HepG2 (cell line): ENCODE results near the gene PFAS. TPM values are rescaled to one million over a fixed set of nuclear protein-coding genes. Genes with fewer than 3 reads are reported as not detected.

Source experiments
- GFI1 ChIP-seq: sonication (generic); formaldehyde crosslinking; IDR thresholded peaks from 2 replicates; pipeline ENCODE4 v1.5.0; 2020; ENCODE audit warnings: missing genetic modification reagents, mild to moderate bottlenecking, borderline replicate concordance
- HIVEP1 ChIP-seq: sonication (generic); formaldehyde crosslinking; IDR thresholded peaks from 2 replicates; pipeline ENCODE4 v1.4.0; 2020; ENCODE audit warnings: mild to moderate bottlenecking, missing genetic modification reagents
- HNRNPLL ChIP-seq: fragments of 200-400 bp; formaldehyde crosslinking; IDR thresholded peaks from 2 replicates; pipeline ENCODE4 v1.6.1; 2017; ENCODE audit warnings: mild to moderate bottlenecking, low read depth, low read length; ENCODE audit not compliant: poor library complexity, severe bottlenecking
- MXI1 ChIP-seq: IDR thresholded peaks from 3 replicates; pipeline ENCODE4 v1.6.1; 2012; ENCODE audit warnings: low read depth, low read length, inconsistent platforms, borderline replicate concordance
- NFATC3 ChIP-seq: sonication (generic); formaldehyde crosslinking; IDR thresholded peaks from 2 replicates; pipeline ENCODE4 v1.5.1; 2020; ENCODE audit warnings: mild to moderate bottlenecking, missing genetic modification reagents
- POLR2A ChIP-seq, 2 experiments: IDR thresholded peaks; 2 replicates each; pipeline ENCODE4 v1.6.1; 2011; ENCODE audit warnings: low read depth in 2 of 2, low read length in 2 of 2, mild to moderate bottlenecking in 1 of 2, moderate library complexity in 1 of 2; ENCODE audit not compliant: insufficient read depth in 1 of 2
- PTBP1 ChIP-seq: fragments of 200-400 bp; formaldehyde crosslinking; IDR thresholded peaks from 2 replicates; pipeline ENCODE4 v1.6.1; 2018; ENCODE audit warnings: low read length, low read depth; ENCODE audit not compliant: poor library complexity, severe bottlenecking
- TEAD3 ChIP-seq: optimal IDR thresholded peaks from 2 replicates; pipeline ENCODE3; 2016; ENCODE audit warnings: borderline replicate concordance
- TEF ChIP-seq: sonication (generic); formaldehyde crosslinking; IDR thresholded peaks from 2 replicates; pipeline ENCODE4 v1.5.0; 2020; ENCODE audit warnings: missing genetic modification reagents
- TERF1 ChIP-seq: sonication (generic); formaldehyde crosslinking; IDR thresholded peaks from 2 replicates; pipeline ENCODE4 v1.8.0; 2022; ENCODE audit warnings: mild to moderate bottlenecking, missing genetic modification reagents, moderate library complexity
- THAP11 ChIP-seq: IDR thresholded peaks from 2 replicates; pipeline ENCODE4 v1.6.1; 2016; ENCODE audit warnings: missing biosample characterization, missing genetic modification reagents
- TMF1 ChIP-seq: sonication (generic); formaldehyde crosslinking; IDR thresholded peaks from 2 replicates; pipeline ENCODE4 v1.8.1; 2022; ENCODE audit warnings: low read depth, missing genetic modification reagents
- TOPORS ChIP-seq: sonication (generic); formaldehyde crosslinking; IDR thresholded peaks from 2 replicates; pipeline ENCODE4 v1.8.0; 2023; ENCODE audit warnings: mild to moderate bottlenecking, missing genetic modification reagents
- YEATS4 ChIP-seq: sonication (generic); formaldehyde crosslinking; IDR thresholded peaks from 2 replicates; pipeline ENCODE4 v1.4.0; 2020; ENCODE audit warnings: missing genetic modification reagents, borderline replicate concordance
- ZNF274 ChIP-seq: sonication (generic); formaldehyde crosslinking; IDR thresholded peaks from 2 replicates; pipeline ENCODE4 v1.5.1; 2020; ENCODE audit warnings: mild to moderate bottlenecking, missing genetic modification reagents
- ZNF383 ChIP-seq: sonication (generic); formaldehyde crosslinking; IDR thresholded peaks from 2 replicates; pipeline ENCODE4 v1.4.0; 2020; ENCODE audit warnings: missing genetic modification reagents, mild to moderate bottlenecking, borderline replicate concordance
- ZNF431 ChIP-seq: sonication (generic); formaldehyde crosslinking; IDR thresholded peaks from 2 replicates; pipeline ENCODE4 v1.9.0; 2022; ENCODE audit warnings: missing genetic modification reagents, low read depth, mild to moderate bottlenecking, borderline replicate concordance
- ZNF547 ChIP-seq: sonication (generic); formaldehyde crosslinking; IDR thresholded peaks from 2 replicates; pipeline ENCODE4 v1.5.1; 2020; ENCODE audit warnings: mild to moderate bottlenecking, missing genetic modification reagents
- ZNF556 ChIP-seq: sonication (generic); formaldehyde crosslinking; IDR thresholded peaks from 2 replicates; pipeline ENCODE4 v1.4.0; 2020; ENCODE audit warnings: mild to moderate bottlenecking, missing genetic modification reagents, borderline replicate concordance
- ZNF761 ChIP-seq: sonication (generic); formaldehyde crosslinking; conservative IDR thresholded peaks from 2 replicates; pipeline ENCODE4 v1.4.0; 2020; ENCODE audit warnings: mild to moderate bottlenecking, missing genetic modification reagents
- polyA plus RNA-seq, 8 experiments: library from polyadenylated mRNA; depleted of rRNA in 3 of 8; stranded (reverse) in 7 of 8; unstranded in 1 of 8; fragments of >200 nt; fragmentation: Illumina TruSeq in 4 of 8; extraction: Trizol in 4 of 8; gene quantifications; 2 replicates each; pipeline versions ENCODE4 v1.2.1 to v1.2.3, GENCODE V29; 2011 to 2016; ENCODE audit warnings: low read depth in 4 of 8, missing spikeins in 1 of 8, mixed read lengths in 1 of 8; ENCODE audit not compliant: insufficient read depth in 1 of 8
- total RNA-seq, 5 experiments: library from RNA; depleted of rRNA; stranded (reverse); fragments of >200 nt; fragmentation: Illumina TruSeq; extraction: Trizol; gene quantifications; 2 replicates each; pipeline ENCODE4 v1.2.3, GENCODE V29; 2016; ENCODE audit warnings: low read depth in 1 of 5
- TF ChIP-seq, protein P1 (sequence below): sonication (generic); formaldehyde crosslinking; IDR thresholded peaks from 2 replicates; pipeline ENCODE4 v1.9.0; 2021; ENCODE audit warnings: missing genetic modification reagents, mild to moderate bottlenecking, borderline replicate concordance
- TF ChIP-seq, protein P2 (sequence below): sonication (generic); formaldehyde crosslinking; IDR thresholded peaks from 2 replicates; pipeline ENCODE4 v1.5.0; 2020; ENCODE audit warnings: mild to moderate bottlenecking, missing genetic modification reagents, borderline replicate concordance

PFAS gene
- total and polyA plus RNA-seq, 2 of the 13 experiments (the other 11 are each of a cell fraction or from before 2014, with no cell fraction given) = 49.4 to 58.2 TPM

DNA sequence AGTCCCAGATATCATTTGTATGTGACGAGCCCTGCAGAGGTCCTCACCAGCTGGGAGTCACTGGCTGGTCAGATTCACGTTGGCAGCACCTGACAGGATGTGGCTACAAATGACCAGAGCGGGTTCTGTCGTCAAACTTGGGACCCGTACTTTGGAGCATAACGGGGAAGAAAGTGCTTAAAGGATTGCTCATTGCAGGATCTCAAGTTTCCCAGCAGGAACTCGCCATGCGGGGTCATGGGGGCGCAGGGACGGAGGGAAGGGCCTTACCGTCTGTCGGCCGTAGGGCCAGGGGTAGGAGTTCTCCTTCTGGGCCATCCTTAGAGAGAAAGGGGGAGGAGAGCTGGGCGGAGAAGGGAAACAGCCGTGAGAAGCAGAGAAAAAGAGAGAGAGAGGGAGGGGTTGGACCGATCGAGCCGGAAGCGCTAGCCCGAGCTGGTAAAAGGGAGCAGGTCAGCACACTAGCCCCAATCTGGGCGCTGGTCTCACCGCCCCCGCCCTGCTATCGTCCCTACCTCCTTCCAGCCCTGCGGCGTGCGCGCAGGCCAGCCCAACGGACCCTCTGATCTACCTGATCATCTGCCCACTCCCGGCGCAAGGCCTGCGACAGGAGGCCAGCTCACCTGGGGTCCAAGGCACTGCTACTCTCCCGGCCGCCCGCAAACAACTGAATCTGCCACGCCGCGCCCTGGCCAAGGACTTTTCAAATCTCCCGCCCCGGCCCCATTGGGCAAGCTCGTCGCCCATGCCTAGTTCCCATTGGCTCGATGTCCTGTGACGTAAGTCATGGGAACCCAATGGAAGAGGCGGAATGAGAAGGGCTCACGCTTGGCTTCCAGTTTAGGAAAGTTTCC, 39.0 kb upstream of the PFAS start, which contains the start of gene AURKB (continued):
- TF ChIP-seq, protein P1, sequence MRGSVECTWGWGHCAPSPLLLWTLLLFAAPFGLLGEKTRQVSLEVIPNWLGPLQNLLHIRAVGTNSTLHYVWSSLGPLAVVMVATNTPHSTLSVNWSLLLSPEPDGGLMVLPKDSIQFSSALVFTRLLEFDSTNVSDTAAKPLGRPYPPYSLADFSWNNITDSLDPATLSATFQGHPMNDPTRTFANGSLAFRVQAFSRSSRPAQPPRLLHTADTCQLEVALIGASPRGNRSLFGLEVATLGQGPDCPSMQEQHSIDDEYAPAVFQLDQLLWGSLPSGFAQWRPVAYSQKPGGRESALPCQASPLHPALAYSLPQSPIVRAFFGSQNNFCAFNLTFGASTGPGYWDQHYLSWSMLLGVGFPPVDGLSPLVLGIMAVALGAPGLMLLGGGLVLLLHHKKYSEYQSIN (CRISPR knock-in tag) = no peak
- TF ChIP-seq TEF = peak; percentile 11; the same call in 1 of the 2 replicates
- peak; percentile 51; the same call in 1 of the 2 replicates for TF ChIP-seq ZNF547 (CRISPR knock-in tag)
- no peak for TF ChIP-seq TEAD3 (CRISPR knock-in tag)
- TF ChIP-seq YEATS4 (CRISPR knock-in tag) = peak; percentile 88
- peak; percentile 51; the same call in 1 of the 2 replicates for TF ChIP-seq GFI1 (CRISPR knock-in tag)
- peak; percentile 31; the same call in 1 of the 2 replicates for TF ChIP-seq ZNF431 (CRISPR knock-in tag)
- 0 out of 2 replicates have a peak, but pooled peaks have one; percentile 7 for TF ChIP-seq THAP11 (CRISPR knock-in tag)
- TF ChIP-seq POLR2A (IDR thresholded peaks at IDR 0.05; ENCODE audit: insufficient read depth in 1 of 2, low read depth in 2 of 2, low read length in 2 of 2) = peak; percentile 88 to 89
- TF ChIP-seq TERF1 (CRISPR knock-in tag) = peak; percentile 30; the same call in 1 of the 2 replicates
- peak; percentile 74; the same call in 1 of the 2 replicates for TF ChIP-seq TOPORS (CRISPR knock-in tag)
- TF ChIP-seq ZNF556 = peak; percentile 63; the same call in 1 of the 2 replicates
- TF ChIP-seq ZNF761 (CRISPR knock-in tag) = no peak
- TF ChIP-seq ZNF383 (CRISPR knock-in tag) = peak; percentile 64; the same call in 1 of the 2 replicates
- TF ChIP-seq NFATC3 (CRISPR knock-in tag) = 0 out of 2 replicates have a peak, but pooled peaks have one; percentile 17
- TF ChIP-seq, protein P2, sequence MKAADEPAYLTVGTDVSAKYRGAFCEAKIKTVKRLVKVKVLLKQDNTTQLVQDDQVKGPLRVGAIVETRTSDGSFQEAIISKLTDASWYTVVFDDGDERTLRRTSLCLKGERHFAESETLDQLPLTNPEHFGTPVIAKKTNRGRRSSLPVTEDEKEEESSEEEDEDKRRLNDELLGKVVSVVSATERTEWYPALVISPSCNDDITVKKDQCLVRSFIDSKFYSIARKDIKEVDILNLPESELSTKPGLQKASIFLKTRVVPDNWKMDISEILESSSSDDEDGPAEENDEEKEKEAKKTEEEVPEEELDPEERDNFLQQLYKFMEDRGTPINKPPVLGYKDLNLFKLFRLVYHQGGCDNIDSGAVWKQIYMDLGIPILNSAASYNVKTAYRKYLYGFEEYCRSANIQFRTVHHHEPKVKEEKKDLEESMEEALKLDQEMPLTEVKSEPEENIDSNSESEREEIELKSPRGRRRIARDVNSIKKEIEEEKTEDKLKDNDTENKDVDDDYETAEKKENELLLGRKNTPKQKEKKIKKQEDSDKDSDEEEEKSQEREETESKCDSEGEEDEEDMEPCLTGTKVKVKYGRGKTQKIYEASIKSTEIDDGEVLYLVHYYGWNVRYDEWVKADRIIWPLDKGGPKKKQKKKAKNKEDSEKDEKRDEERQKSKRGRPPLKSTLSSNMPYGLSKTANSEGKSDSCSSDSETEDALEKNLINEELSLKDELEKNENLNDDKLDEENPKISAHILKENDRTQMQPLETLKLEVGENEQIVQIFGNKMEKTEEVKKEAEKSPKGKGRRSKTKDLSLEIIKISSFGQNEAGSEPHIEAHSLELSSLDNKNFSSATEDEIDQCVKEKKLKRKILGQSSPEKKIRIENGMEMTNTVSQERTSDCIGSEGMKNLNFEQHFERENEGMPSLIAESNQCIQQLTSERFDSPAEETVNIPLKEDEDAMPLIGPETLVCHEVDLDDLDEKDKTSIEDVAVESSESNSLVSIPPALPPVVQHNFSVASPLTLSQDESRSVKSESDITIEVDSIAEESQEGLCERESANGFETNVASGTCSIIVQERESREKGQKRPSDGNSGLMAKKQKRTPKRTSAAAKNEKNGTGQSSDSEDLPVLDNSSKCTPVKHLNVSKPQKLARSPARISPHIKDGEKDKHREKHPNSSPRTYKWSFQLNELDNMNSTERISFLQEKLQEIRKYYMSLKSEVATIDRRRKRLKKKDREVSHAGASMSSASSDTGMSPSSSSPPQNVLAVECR (CRISPR knock-in tag) = peak; percentile 100
- peak; percentile 67; the same call in 1 of the 2 replicates for TF ChIP-seq HIVEP1
- TF ChIP-seq MXI1 = peak; percentile 100
- 0 out of 2 replicates have a peak, but pooled peaks have one; percentile 37 for TF ChIP-seq ZNF274
- TF ChIP-seq HNRNPLL = peak; percentile 57
- peak; percentile 97 for TF ChIP-seq TMF1
- no peak for TF ChIP-seq PTBP1
